BLaER1 (cell line): ENCODE data around the gene MMP21.

Experiments used
- H3K27ac ChIP-seq: shearing (Covaris generic); formaldehyde crosslinking; 2 replicates; pipeline ENCODE4 v1.8.1; 2022
- H3K27me3 ChIP-seq: shearing (Covaris generic); formaldehyde crosslinking; 2 replicates; pipeline ENCODE4 v1.8.1; 2022
- H3K36me3 ChIP-seq: shearing (Covaris generic); formaldehyde crosslinking; 2 replicates; pipeline ENCODE4 v1.8.1; 2022
- H3K4me1 ChIP-seq: shearing (Covaris generic); formaldehyde crosslinking; 2 replicates; pipeline ENCODE4 v1.8.1; 2022
- H3K4me2 ChIP-seq: shearing (Covaris generic); formaldehyde crosslinking; 2 replicates; pipeline ENCODE4 v1.8.1; 2022
- H3K4me3 ChIP-seq: shearing (Covaris generic); formaldehyde crosslinking; 2 replicates; pipeline ENCODE4 v1.8.1; 2022
- H3K9ac ChIP-seq: shearing (Covaris generic); formaldehyde crosslinking; 2 replicates; pipeline ENCODE4 v1.8.1; 2022
- H3K9me3 ChIP-seq: shearing (Covaris generic); formaldehyde crosslinking; 2 replicates; pipeline ENCODE4 v1.8.1; 2022
- H4K20me1 ChIP-seq: shearing (Covaris generic); formaldehyde crosslinking; 2 replicates; pipeline ENCODE4 v1.8.1; 2022
- Cebpa-rat ChIP-seq: shearing (Covaris generic); IDR thresholded peaks from 2 replicates; pipeline ENCODE4 v1.8.1; 2022

The MMP21 gene

DNA sequence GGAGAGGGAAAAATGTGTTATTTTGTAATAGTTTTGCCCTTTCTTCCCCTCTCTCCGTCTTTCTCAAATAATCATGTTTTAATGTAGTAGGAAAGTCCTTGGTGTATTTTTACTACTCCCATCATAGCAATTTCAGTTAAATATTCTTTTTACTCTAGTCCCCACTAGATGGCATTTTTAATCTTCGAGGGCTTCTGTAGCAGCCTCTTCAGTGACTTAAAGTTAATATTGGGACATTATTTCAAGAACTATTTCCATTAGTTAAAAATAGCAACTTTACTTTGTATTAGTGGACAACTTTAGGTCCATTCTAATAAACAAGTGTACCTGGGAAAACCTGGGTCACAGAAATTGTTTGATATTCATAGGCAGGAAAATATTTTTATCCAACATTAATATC, 33.2 kb downstream of the MMP21 start:
- no peaks in the 10 kb centered on the region for H3K27me3 ChIP-seq
- peaks cover 94% of the 10 kb centered on the region for H3K36me3 ChIP-seq
- H3K27ac ChIP-seq, result no peak overlapping the region
- no peaks in the 10 kb centered on the region for H3K9me3 ChIP-seq
- H3K4me2 ChIP-seq, result no peak overlapping the region
- no peak overlapping the region for H3K4me3 ChIP-seq
- no peak for TF ChIP-seq Cebpa-rat
- no peak overlapping the region for H3K9ac ChIP-seq
- H4K20me1 ChIP-seq, result no peaks in the 10 kb centered on the region
- H3K4me1 ChIP-seq, result no peaks in the 10 kb centered on the region

DNA sequence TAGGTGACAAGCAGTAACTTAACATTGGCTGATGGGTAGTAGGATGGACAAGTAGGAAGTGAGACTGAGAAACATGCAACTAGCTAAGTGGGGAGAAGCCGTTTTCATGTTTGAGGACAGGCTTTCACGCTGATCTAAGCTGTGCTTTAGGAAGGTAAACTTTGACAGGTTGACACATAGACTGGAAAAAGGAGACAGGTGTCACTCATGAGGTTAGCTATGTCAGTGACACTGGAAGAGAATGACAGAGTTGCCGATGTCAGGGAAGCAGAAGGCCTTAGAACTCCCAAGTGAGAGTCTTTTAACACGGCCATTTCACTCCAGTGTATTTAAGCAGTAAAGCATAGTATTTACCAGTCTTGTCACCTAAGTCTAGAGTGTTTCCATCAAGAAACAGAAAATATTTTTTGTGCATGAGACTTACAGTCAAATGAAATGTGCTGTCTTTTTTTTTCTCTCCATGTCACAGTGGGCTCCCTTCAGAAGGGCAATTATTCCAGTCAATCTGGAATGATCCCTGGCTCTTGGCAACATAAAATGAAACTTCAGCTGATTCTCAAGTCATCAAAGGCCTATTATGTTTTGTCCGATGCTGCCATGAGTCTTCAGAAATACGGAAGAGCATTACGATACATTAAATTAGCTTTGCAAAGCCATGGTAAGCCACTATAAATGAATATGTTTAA, 35.5 kb downstream of the MMP21 start:
- Histone ChIP-seq H3K4me1 (no peaks in the 10 kb centered on the region), H3K9ac (no peak overlapping the region), H3K27ac (no peak overlapping the region), H3K4me2 (no peak overlapping the region), H3K27me3 (no peaks in the 10 kb centered on the region), H3K9me3 (no peaks in the 10 kb centered on the region), H3K36me3 (peaks cover 98% of the 10 kb centered on the region), H4K20me1 (no peaks in the 10 kb centered on the region), H3K4me3 (no peak overlapping the region)
- no peak for TF ChIP-seq Cebpa-rat

DNA sequence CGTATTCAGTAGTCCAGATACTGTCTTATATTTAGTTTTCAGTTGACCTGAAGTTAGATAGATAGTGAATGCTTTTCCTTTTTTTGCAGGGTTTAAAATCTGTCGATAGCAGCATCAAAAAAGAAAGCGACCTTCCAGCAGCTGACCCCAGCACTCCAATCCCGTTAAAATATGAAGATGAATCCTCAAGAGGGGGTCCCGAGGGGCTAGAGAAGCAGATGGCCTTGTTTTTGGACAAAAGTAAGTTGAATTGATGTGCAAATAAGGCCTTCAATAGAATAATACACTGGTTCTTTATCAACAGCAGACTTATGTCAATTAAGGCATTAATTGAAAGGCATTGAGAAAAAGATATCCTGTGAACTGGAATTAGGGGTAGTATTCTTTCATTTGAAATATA, 37.4 kb downstream of the MMP21 start:
- no peak overlapping the region for H3K27ac ChIP-seq
- no peak overlapping the region for H3K4me2 ChIP-seq
- TF ChIP-seq Cebpa-rat, result no peak
- no peaks in the 10 kb centered on the region for H3K4me1 ChIP-seq
- peaks cover 95% of the 10 kb centered on the region for H3K36me3 ChIP-seq
- H3K9me3 ChIP-seq, result no peaks in the 10 kb centered on the region
- H4K20me1 ChIP-seq, result no peaks in the 10 kb centered on the region
- H3K27me3 ChIP-seq, result no peaks in the 10 kb centered on the region
- no peak overlapping the region for H3K9ac ChIP-seq
- H3K4me3 ChIP-seq, result no peak overlapping the region

DNA sequence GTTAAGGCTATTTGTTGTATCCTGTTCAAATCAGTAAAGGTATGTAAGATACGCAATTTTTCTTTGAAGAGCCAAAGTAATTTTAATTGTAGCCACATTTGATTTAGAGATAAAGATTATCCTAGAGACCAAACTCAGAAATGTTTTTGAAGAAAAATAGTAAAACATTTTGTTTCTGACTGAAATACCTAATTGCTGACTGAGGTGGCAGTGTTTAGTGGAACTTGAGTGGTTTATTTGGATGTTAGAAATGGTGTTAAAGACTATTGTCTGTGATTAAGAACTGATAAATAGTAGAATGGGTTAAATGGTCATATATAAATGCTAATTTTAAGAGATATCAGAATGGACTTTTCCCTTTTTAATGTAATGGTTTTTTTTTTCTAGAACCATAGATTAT, 40.8 kb downstream of the MMP21 start:
- H3K27ac ChIP-seq, result no peak overlapping the region
- H3K4me3 ChIP-seq, result no peak overlapping the region
- peaks cover 97% of the 10 kb centered on the region for H3K36me3 ChIP-seq
- no peaks in the 10 kb centered on the region for H4K20me1 ChIP-seq
- no peak for TF ChIP-seq Cebpa-rat
- no peaks in the 10 kb centered on the region for H3K27me3 ChIP-seq
- H3K9me3 ChIP-seq, result no peaks in the 10 kb centered on the region
- H3K4me1 ChIP-seq, result peaks cover 9% of the 10 kb centered on the region; the same call in 1 of the 2 replicates
- no peak overlapping the region for H3K9ac ChIP-seq
- H3K4me2 ChIP-seq, result no peak overlapping the region

DNA sequence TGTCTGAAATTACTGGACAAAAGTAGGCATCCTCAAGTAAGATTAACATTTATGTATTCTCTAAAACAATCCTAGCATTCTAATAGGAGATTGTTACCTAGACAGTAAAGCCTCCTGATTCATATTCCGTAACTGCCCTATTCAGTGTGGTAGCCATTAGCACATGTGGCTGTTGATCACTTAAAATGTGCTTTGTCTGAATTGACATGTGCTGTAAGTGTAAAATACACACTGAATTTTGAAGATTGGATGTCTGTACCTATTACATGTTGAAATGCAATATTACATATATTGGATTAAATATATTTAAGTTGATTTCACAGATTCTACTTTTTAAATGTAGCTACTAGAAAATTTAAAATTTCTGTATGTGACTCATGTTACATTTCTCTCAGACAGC, 41.5 kb downstream of the MMP21 start:
- H3K27me3 ChIP-seq, result no peaks in the 10 kb centered on the region
- no peaks in the 10 kb centered on the region for H3K9me3 ChIP-seq
- no peak overlapping the region for H3K27ac ChIP-seq
- no peak for TF ChIP-seq Cebpa-rat
- H3K36me3 ChIP-seq, result peaks cover 97% of the 10 kb centered on the region
- no peak overlapping the region for H3K4me3 ChIP-seq
- H3K4me1 ChIP-seq, result peaks cover 9% of the 10 kb centered on the region; the same call in 1 of the 2 replicates
- H3K4me2 ChIP-seq, result no peak overlapping the region
- no peaks in the 10 kb centered on the region for H4K20me1 ChIP-seq
- no peak overlapping the region for H3K9ac ChIP-seq

DNA sequence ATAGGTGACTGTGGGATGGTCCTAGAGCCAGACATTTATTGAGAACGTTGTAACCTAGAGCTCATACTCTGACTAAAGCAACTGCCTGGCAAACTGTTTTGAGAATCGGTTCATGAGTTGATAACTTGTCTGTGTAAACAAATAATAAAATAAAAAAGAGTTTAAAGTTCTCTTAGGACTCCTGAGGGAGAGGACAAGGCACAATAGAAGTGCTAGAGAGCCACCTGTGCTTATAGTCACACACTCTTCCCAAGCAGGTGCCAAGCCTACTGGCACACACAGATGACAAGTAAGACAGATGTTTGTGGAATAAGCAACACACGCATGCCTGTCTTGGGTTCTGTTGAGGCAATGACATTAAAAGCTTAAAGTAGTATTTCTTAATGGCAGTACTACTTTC, 48.2 kb downstream of the MMP21 start:
- Histone ChIP-seq H3K4me1 (peaks cover 6% of the 10 kb centered on the region; the same call in 1 of the 2 replicates), H3K4me2 (no peak overlapping the region), H3K27me3 (no peaks in the 10 kb centered on the region), H3K36me3 (peaks cover 97% of the 10 kb centered on the region), H3K27ac (no peak overlapping the region), H4K20me1 (no peaks in the 10 kb centered on the region), H3K9ac (no peak overlapping the region), H3K9me3 (no peaks in the 10 kb centered on the region), H3K4me3 (no peak overlapping the region)
- no peak for TF ChIP-seq Cebpa-rat

DNA sequence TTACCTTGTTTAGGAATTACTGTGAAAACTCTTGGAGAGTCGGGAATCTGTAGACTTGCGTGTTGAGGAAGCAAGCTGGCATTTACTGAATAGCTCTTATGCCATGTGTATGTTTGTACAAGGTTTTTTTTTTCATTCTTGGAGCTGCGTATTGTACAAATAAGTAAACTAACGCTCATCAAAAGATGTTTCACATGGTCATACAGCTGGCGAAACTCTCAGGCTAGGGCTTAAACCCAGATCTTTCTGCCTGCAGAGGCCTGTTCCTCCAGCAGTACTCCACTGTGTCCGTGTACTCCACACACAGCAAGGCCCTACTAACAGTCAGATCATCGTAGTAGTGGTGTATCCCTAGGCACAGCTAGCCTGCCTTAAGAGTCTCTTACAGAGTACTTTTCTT, 48.7 kb downstream of the MMP21 start:
- H3K36me3 ChIP-seq, result peaks cover 97% of the 10 kb centered on the region
- no peak overlapping the region for H3K4me3 ChIP-seq
- no peaks in the 10 kb centered on the region for H3K9me3 ChIP-seq
- no peak for TF ChIP-seq Cebpa-rat
- H3K4me1 ChIP-seq, result peaks cover 5% of the 10 kb centered on the region; the same call in 1 of the 2 replicates
- H4K20me1 ChIP-seq, result no peaks in the 10 kb centered on the region
- no peak overlapping the region for H3K27ac ChIP-seq
- no peak overlapping the region for H3K4me2 ChIP-seq
- H3K27me3 ChIP-seq, result no peaks in the 10 kb centered on the region
- no peak overlapping the region for H3K9ac ChIP-seq

DNA sequence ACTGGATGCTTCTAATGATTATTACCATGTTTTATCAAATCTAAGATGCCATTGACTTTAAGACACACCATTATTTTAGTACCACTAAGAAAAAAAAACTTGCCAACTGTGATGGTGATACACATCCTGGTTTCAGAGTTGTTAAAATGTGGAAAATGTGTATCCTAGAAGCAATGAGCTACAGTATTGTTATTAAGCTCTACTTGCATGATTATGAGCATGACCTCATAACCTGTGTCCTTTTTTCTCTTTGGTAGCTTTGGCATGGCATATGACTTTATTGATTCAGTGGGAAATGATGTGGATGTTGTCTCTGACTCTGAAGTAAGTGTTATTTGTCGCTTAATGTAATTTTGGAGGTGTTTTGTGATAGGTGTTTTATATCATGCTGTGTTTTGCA, 52.8 kb downstream of the MMP21 start:
- Histone ChIP-seq H3K9ac (no peak overlapping the region), H3K4me3 (no peak overlapping the region), H3K36me3 (peaks cover 66% of the 10 kb centered on the region), H3K4me1 (peaks cover 31% of the 10 kb centered on the region), H3K27me3 (no peaks in the 10 kb centered on the region), H3K9me3 (peaks cover under 1% of the 10 kb centered on the region; the same call in 1 of the 2 replicates), H3K27ac (no peak overlapping the region), H4K20me1 (no peaks in the 10 kb centered on the region), H3K4me2 (no peak overlapping the region)
- TF ChIP-seq Cebpa-rat, result no peak

DNA sequence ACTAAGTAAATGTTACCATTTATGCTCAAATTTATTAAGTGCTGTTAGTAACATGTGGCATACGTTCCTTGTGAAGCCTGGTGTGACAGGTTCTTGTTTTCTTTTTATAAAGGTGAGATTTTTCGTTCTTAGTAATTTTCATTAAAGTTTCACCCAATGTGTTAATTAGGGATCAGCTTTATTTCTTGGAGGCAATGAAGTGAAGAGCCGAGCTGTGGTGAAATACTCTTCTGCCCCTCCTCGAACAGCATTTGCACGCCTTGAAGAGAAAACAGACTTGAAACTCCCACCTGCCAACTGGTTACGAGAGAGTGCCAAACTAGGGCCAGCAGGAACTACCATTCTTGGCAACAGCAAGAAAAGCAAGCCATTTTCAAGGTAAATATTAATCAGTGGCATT, 54.6 kb downstream of the MMP21 start:
- Histone ChIP-seq H3K4me2 (peak overlapping the region; percentile 87), H3K27me3 (no peaks in the 10 kb centered on the region), H3K9me3 (peaks cover 6% of the 10 kb centered on the region), H3K4me1 (peaks cover 31% of the 10 kb centered on the region), H3K36me3 (peaks cover 49% of the 10 kb centered on the region), H3K4me3 (0 out of 2 replicates have a peak overlapping the region, but pooled peaks have one; percentile 97), H3K9ac (peak overlapping the region; percentile 99; the same call in 1 of the 2 replicates), H4K20me1 (no peaks in the 10 kb centered on the region), H3K27ac (no peak overlapping the region)
- no peak for TF ChIP-seq Cebpa-rat

DNA sequence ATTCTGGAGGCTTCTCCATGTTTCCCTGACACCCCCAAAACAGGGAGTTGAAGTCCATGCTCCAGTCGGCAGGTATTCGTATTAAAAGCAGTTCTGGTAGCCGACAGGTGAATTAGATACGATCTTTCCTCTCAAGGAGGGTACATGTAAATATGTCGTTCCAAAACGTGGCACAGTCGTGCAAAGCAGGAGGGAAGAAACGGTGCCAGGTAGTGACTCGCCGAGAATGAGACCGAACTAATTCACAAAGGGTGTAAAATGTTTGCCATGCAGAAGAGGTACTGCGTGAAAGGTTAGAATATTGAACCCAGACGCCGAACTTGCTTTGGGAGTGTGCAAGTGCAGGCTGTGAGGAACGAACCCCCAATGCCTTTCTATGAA, 55.6 kb downstream of the MMP21 start:
- Histone ChIP-seq H3K4me1 (peaks cover 31% of the 10 kb centered on the region), H3K27ac (peak overlapping the region; percentile 98), H4K20me1 (no peaks in the 10 kb centered on the region), H3K27me3 (no peaks in the 10 kb centered on the region), H3K9me3 (peaks cover 6% of the 10 kb centered on the region), H3K9ac (peak overlapping the region; percentile 99), H3K4me2 (peak overlapping the region; percentile 87), H3K4me3 (peak overlapping the region; percentile 97), H3K36me3 (peaks cover 40% of the 10 kb centered on the region)
- no peak for TF ChIP-seq Cebpa-rat
